ENCODE results near the gene WDR77.
A peak's percentile ranks its signal among the peaks of the same experiment; 100 is the strongest.

The WDR77 gene

DNA sequence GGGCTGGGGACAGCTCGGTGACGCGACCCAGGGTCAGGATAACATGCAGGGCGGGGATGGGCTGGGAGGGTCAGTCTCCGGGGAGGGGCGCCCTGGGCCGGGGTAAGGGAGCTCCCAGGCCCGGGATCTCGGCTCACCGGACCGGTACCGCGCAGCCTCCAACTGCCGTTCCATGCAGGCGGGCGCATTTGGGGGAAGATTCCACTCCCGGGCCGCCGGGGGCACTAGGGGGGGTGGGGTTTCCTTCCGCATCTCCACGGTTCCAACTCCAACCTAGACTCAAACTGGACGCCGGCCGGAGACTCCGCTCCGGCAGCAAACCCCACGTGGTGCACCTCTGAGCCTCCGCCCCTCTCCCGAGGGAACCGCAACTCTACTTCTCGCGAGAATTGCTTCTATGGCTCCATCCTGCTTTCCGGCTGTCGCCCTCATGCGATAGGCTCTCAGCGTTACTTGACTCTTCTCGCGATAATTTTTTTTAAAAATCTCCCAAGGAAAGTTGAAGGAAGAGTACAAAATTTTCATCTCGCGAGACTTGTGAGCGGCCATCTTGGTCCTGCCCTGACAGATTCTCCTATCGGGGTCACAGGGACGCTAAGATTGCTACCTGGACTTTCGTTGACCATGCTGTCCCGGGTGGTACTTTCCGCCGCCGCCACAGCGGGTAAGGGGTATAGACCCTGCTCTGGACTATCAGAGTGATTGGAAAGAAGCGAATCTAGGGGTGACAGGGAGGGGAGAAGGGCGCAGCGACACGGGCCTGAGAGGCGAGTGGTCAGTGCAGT is at the start of gene WDR77, which contains the start of gene ATP5PB:
Gene WDR77, minus strand, starts transcription at position 339 of the 785 bp plus-strand sequence. Its CDS starts 87 bp downstream, at position 252.
Gene ATP5PB, plus strand, starts transcription at position 547 of the 785 bp plus-strand sequence. Its CDS starts 78 bp downstream, at position 625.
- DNase-seq (ENCODE audit: insufficient read length, low spot score), result peak; percentile 85
- TF ChIP-seq, protein P1, sequence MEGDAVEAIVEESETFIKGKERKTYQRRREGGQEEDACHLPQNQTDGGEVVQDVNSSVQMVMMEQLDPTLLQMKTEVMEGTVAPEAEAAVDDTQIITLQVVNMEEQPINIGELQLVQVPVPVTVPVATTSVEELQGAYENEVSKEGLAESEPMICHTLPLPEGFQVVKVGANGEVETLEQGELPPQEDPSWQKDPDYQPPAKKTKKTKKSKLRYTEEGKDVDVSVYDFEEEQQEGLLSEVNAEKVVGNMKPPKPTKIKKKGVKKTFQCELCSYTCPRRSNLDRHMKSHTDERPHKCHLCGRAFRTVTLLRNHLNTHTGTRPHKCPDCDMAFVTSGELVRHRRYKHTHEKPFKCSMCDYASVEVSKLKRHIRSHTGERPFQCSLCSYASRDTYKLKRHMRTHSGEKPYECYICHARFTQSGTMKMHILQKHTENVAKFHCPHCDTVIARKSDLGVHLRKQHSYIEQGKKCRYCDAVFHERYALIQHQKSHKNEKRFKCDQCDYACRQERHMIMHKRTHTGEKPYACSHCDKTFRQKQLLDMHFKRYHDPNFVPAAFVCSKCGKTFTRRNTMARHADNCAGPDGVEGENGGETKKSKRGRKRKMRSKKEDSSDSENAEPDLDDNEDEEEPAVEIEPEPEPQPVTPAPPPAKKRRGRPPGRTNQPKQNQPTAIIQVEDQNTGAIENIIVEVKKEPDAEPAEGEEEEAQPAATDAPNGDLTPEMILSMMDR (IDR thresholded peaks at IDR 0.05; ENCODE audit: insufficient read depth, missing control alignments), result no peak

DNA sequence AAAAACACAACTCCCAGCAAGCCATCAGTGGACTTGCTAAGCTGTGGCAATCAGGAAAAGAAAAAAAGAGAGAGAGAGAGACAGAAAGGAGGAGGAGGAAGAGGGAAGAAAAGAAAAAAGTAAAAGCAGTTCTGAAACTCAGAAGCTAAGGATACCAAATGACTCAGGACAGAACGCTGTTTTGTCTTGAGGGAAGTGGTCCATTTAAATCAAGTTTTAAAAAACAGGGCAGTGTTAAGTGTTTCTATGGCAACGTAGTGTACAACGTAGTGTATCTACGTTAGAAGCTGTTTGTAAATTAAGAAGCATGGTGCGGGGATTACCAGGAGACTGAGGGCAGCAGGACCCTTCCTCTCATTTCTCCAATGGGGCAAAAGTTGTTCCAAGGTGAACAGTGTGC is 48.5 kb upstream of the WDR77 start:
- FAIRE-seq (no peak), DNase-seq (ENCODE audit: insufficient read length, low spot score) (no peak)

More for the DNA sequence above, at the start of gene WDR77, which contains the start of gene ATP5PB:
- no peak for FAIRE-seq

DNA sequence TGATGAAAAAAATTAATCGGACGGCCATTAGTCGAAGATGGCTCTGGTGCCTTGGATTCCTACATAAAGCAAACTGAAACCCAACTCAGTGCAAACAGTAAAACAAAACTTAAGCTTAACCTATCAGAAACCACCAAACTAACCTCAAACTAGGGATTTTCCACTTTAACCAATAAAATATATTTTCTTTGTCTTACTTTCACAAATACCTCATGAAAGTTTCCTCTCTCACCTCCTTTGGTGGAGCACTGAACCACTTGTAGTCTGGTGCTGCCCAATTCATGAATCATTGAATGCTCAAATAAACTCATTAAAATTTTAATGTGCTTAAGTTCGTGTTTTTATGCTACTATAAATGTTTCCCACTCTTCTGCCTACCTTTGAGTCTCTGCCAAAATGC is 47.3 kb upstream of the WDR77 start:
- DNase-seq (ENCODE audit: insufficient read length, low spot score) (no peak), FAIRE-seq (no peak)
- TF ChIP-seq, protein P1 (IDR thresholded peaks at IDR 0.05; ENCODE audit: insufficient read depth, missing control alignments), result no peak

More for the DNA sequence above, 48.5 kb upstream of the WDR77 start:
- TF ChIP-seq, protein P1 (IDR thresholded peaks at IDR 0.05; ENCODE audit: insufficient read depth, missing control alignments), result no peak

DNA sequence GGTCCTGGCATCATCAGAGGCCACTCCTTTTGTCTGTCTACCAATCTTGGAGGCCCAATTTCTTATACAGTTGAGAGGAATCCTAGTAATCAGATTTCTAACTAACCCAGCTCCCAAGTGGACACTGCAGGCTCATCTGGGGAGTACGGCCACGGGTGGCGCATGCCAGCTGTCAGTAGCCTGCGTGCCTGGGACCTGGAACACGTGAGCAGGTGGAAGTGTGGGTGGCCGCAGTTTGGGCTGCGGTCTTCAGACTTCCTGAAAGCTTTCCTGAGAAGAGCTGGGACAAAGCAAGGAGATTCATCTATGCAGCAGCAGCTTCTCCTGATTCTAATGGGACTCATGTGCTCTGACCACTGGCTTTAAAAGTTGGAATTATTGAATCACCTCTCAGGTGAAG is 42.0 kb upstream of the WDR77 start:
- no peak for FAIRE-seq
- TF ChIP-seq, protein P1 (IDR thresholded peaks at IDR 0.05; ENCODE audit: insufficient read depth, missing control alignments), result no peak
- DNase-seq (ENCODE audit: insufficient read length, low spot score), result no peak

DNA sequence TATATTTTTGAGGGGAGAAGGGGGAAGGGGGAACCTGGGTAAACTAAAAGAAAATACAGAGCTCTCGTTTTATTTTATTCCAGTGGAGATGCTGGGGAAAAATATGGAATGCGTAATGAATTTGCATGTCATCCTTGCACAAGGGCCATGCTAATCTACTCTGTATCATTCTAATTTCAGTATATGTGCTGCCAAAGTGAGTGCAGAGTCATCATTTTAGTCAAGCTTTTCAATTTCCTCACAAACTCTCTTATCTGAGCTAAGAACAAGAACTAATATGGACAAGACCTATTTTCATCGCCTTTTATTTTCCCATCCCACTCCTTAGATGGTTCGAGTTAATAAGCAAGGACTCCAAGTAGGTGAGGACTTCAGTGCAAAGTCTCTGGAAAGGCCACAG is 41.2 kb upstream of the WDR77 start:
- no peak for DNase-seq (ENCODE audit: insufficient read length, low spot score)
- no peak for FAIRE-seq
- TF ChIP-seq, protein P1 (IDR thresholded peaks at IDR 0.05; ENCODE audit: insufficient read depth, missing control alignments), result no peak

DNA sequence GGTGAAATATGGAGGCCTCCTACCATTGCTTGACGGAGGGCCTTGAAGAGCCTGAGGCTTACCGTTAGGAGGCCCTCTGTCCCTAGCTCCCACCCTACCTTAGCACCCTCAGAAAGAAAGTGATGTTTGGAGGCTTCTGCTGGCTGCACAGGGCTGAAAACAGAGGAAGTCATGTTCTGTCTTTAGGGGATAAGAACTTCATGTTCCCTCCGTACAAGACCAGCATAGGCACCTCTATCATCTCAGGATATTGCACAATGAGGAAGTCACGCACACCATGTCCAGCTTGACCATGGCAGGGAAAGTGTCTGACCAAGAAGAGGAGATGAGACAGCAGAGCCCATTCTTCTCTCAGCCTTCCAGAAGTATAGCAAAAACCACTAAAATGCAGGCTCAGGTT is 40.5 kb upstream of the WDR77 start:
- FAIRE-seq (no peak), DNase-seq (ENCODE audit: insufficient read length, low spot score) (no peak)
- TF ChIP-seq, protein P1 (IDR thresholded peaks at IDR 0.05; ENCODE audit: insufficient read depth, missing control alignments), result no peak

DNA sequence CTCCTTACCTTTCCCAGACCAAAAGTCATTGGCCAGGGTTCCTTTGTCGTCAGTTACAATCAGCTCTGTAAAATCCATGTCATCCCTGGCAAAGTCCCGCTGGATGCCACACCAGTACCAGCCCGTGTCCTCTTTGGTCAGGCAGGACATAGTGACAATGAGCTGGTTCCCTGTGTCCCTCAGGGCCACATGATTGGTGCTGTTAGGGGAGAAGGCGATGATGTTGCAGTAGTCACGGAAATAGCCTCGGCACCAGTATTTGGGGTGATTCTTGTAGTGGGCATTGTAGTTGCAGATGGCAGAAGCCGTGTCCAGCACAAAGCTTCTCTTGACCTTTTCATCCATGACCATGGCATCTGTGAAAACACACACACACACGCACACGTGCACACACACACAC is 39.6 kb upstream of the WDR77 start:
- no peak for DNase-seq (ENCODE audit: insufficient read length, low spot score)
- no peak for FAIRE-seq
- TF ChIP-seq, protein P1 (IDR thresholded peaks at IDR 0.05; ENCODE audit: insufficient read depth, missing control alignments), result no peak
